Neural cell (in vitro differentiated cells): ENCODE data around the gene PRR5L. TPM values are rescaled to one million over a fixed set of nuclear protein-coding genes. Genes with fewer than 3 reads are reported as not detected.

Experiments
- H2AFZ ChIP-seq: fragments of 200-600, 300-800 bp; sonication (generic), shearing (Covaris generic); 2 replicates; pipeline ENCODE4 v1.6.0; 2014; ENCODE audit warnings: low read depth, mild to moderate bottlenecking, antibody characterized with exemption, low read length, moderate library complexity
- H3F3A ChIP-seq: fragments of 200-600 bp; shearing (Covaris generic); 2 replicates; pipeline ENCODE4 v1.6.1; 2016; ENCODE audit warnings: mild to moderate bottlenecking, moderate library complexity, mixed read lengths, antibody characterized with exemption, low read length; ENCODE audit not compliant: insufficient read depth, poor library complexity, severe bottlenecking
- H3K27ac ChIP-seq: fragments of 200-600, 300-800 bp; sonication (generic), shearing (Covaris generic); 2 replicates; pipeline ENCODE4 v1.5.1; 2014; ENCODE audit warnings: mild to moderate bottlenecking, low read length, moderate library complexity
- H3K27me3 ChIP-seq: fragments of 300-800, 200-600 bp; sonication (generic), shearing (Covaris generic); 2 replicates; pipeline ENCODE4 v1.6.0; 2014; ENCODE audit warnings: mild to moderate bottlenecking, low read depth, low read length, moderate library complexity; ENCODE audit not compliant: insufficient read depth
- H3K36me3 ChIP-seq: fragments of 300-800, 200-600 bp; sonication (generic), shearing (Covaris generic); 2 replicates; pipeline ENCODE4 v1.5.1; 2014; ENCODE audit warnings: mild to moderate bottlenecking, antibody characterized with exemption, low read length, moderate library complexity; ENCODE audit not compliant: insufficient read depth
- H3K4me2 ChIP-seq: fragments of 300-800, 200-600 bp; sonication (generic), shearing (Covaris generic); 2 replicates; pipeline ENCODE4 v1.6.0; 2014; ENCODE audit warnings: mild to moderate bottlenecking, low read length
- H3K4me3 ChIP-seq: fragments of 300-800, 200-600 bp; sonication (generic), shearing (Covaris generic); 2 replicates; pipeline ENCODE4 v1.5.1; 2014; ENCODE audit warnings: mild to moderate bottlenecking, low read length, moderate library complexity
- H3K79me2 ChIP-seq: fragments of 200-600 bp; shearing (Covaris generic); replicated peaks from 2 replicates; pipeline ENCODE4 v1.6.0; 2014; ENCODE audit warnings: mild to moderate bottlenecking, low read length, moderate library complexity; ENCODE audit not compliant: insufficient read depth
- H3K9ac ChIP-seq: fragments of 300-800, 200-600 bp; sonication (generic), shearing (Covaris generic); 2 replicates; pipeline ENCODE4 v1.6.1; 2016; ENCODE audit warnings: mild to moderate bottlenecking, low read length, mixed read lengths
- H3K9me2 ChIP-seq: fragments of 200-600 bp; shearing (Covaris generic); 2 replicates; pipeline ENCODE4 v1.6.1; 2016; ENCODE audit warnings: mild to moderate bottlenecking, low read length, mixed read lengths; ENCODE audit not compliant: insufficient read depth
- H3K9me3 ChIP-seq: fragments of 200-600, 300-800 bp; sonication (generic), shearing (Covaris generic); 2 replicates; pipeline ENCODE4 v1.6.1; 2016; ENCODE audit warnings: mild to moderate bottlenecking, mixed run types, low read length, moderate library complexity, mixed read lengths
- H4K20me1 ChIP-seq: fragments of 200-600 bp; shearing (Covaris generic); 2 replicates; pipeline ENCODE4 v1.6.1; 2016; ENCODE audit warnings: mild to moderate bottlenecking, mixed run types; ENCODE audit not compliant: insufficient read depth
- CTCF ChIP-seq: fragments of 450-650 bp; IDR thresholded peaks from 2 replicates; pipeline ENCODE4 v1.5.1; 2014; ENCODE audit warnings: antibody characterized with exemption, mild to moderate bottlenecking, moderate library complexity; ENCODE audit not compliant: poor library complexity, severe bottlenecking
- EP300 ChIP-seq: fragments of 450-650 bp; conservative IDR thresholded peaks from 2 replicates; pipeline ENCODE4 v1.6.1; 2014; ENCODE audit warnings: antibody characterized with exemption, mild to moderate bottlenecking, moderate library complexity; ENCODE audit not compliant: poor library complexity, severe bottlenecking
- EZH2 ChIP-seq: fragments of 200-600, 300-800 bp; shearing (Covaris generic), sonication (generic); IDR thresholded peaks from 2 replicates; pipeline ENCODE4 v1.6.1; 2014; ENCODE audit warnings: antibody characterized with exemption, low read length, borderline replicate concordance, mild to moderate bottlenecking; ENCODE audit not compliant: insufficient read depth, poor library complexity, severe bottlenecking
- MXI1 ChIP-seq: fragments of 450-650 bp; conservative IDR thresholded peaks from 2 replicates; pipeline ENCODE4 v1.6.1; 2014; ENCODE audit warnings: antibody characterized with exemption, mild to moderate bottlenecking; ENCODE audit not compliant: poor library complexity, severe bottlenecking
- POLR2AphosphoS5 ChIP-seq: IDR thresholded peaks from 2 replicates; pipeline ENCODE4 v1.6.1; 2012
- RAD21 ChIP-seq: fragments of 450-650 bp; conservative IDR thresholded peaks from 2 replicates; pipeline ENCODE4 v1.6.1; 2014; ENCODE audit warnings: antibody characterized with exemption, mild to moderate bottlenecking, moderate library complexity
- REST ChIP-seq: IDR thresholded peaks from 2 replicates; pipeline ENCODE4 v1.6.1; 2012; ENCODE audit warnings: borderline replicate concordance
- SMC3 ChIP-seq: fragments of 450-650 bp; conservative IDR thresholded peaks from 2 replicates; pipeline ENCODE4 v1.6.1; 2014; ENCODE audit warnings: antibody characterized with exemption, mild to moderate bottlenecking, moderate library complexity; ENCODE audit not compliant: poor library complexity
- TAF1 ChIP-seq: IDR thresholded peaks from 2 replicates; pipeline ENCODE4 v1.6.1; 2012; ENCODE audit warnings: low read depth
- polyA plus RNA-seq: library from polyadenylated mRNA; depleted of rRNA; stranded (reverse); fragments of >200 nt; gene quantifications from 2 replicates; pipeline ENCODE4 v1.2.3, GENCODE V29; 2014

PRR5L gene
- polyA plus RNA-seq, 1 donor from 2014 or later, result 0.22 TPM

DNA sequence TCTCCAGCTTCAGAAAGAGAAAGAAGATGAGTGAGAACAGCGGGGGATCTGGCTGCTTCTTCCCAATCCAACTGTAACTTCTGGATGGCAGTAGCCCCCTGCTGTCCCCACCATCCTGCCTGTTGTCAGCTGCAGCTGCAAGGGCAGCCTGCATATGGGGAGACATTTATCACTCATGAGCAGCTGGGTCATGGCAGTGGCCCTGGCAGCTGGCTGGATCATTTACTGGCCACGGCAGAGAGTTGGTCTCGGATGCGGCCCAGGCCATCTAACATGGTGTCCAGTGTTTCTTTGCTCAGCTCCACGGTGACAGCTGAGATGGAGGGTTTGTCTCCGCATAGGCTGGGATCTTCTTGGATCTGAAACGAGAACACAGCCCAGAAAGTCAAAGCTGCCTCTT is 21.7 kb upstream of the PRR5L start:
- H3K9me3 ChIP-seq, result no peaks in the 10 kb centered on the region
- H3K36me3 ChIP-seq, result peaks cover 18% of the 10 kb centered on the region
- H4K20me1 ChIP-seq, result no peaks in the 10 kb centered on the region
- TF ChIP-seq EZH2, result no peak
- no peak for TF ChIP-seq POLR2AphosphoS5
- no peak for TF ChIP-seq RAD21
- TF ChIP-seq SMC3, result no peak
- no peak for TF ChIP-seq EP300
- TF ChIP-seq REST, result no peak
- TF ChIP-seq MXI1, result no peak
- no peak for TF ChIP-seq CTCF
- no peak for TF ChIP-seq TAF1
- H3K9ac ChIP-seq, result no peak overlapping the region
- H3K79me2 ChIP-seq, result no peaks in the 10 kb centered on the region
- no peak overlapping the region for H2AFZ ChIP-seq
- no peak overlapping the region for H3K4me3 ChIP-seq
- H3K27me3 ChIP-seq, result no peaks in the 10 kb centered on the region
- H3F3A ChIP-seq, result no peaks in the 10 kb centered on the region
- H3K9me2 ChIP-seq, result no peaks in the 10 kb centered on the region
- H3K27ac ChIP-seq, result no peak overlapping the region
- no peak overlapping the region for H3K4me2 ChIP-seq

- TF ChIP-seq RAD21 (peak; percentile 28), POLR2AphosphoS5 (peak; percentile 48), REST (no peak), SMC3 (peak; percentile 37)
- H4K20me1 ChIP-seq, result no peaks in the 10 kb centered on the region
- peaks cover 20% of the 10 kb centered on the region for H3K79me2 ChIP-seq
- no peak overlapping the region for H3K4me2 ChIP-seq
- no peaks in the 10 kb centered on the region for H3K27me3 ChIP-seq
- H3K9me2 ChIP-seq, result no peaks in the 10 kb centered on the region
- H3K4me3 ChIP-seq, result peak overlapping the region; percentile 50
- peaks cover 4% of the 10 kb centered on the region for H3K36me3 ChIP-seq
- peak overlapping the region; percentile 45 for H3K9ac ChIP-seq
- H3F3A ChIP-seq, result no peaks in the 10 kb centered on the region
- H3K9me3 ChIP-seq, result no peaks in the 10 kb centered on the region
- peak overlapping the region; percentile 82 for H3K27ac ChIP-seq
- H2AFZ ChIP-seq, result no peak overlapping the region
These were observed 17.4 kb upstream of the PRR5L start for GRCh38 chr11:36278531-36279282.
